Activated T-cell treated with anti-CD3 and anti-CD28 coated beads for 4 hours (primary cell): ENCODE measurements around the gene NIPSNAP2.
"Not testable (repeated sequence)": the region's sequence is repeated elsewhere in the genome, so short reads cannot be mapped to it uniquely, and the experiment has no call there.

Experiments
- DNase-seq: peaks from one replicate; pipeline ENCODE4 v3.0.0-alpha.2; 2020

The NIPSNAP2 gene

DNA sequence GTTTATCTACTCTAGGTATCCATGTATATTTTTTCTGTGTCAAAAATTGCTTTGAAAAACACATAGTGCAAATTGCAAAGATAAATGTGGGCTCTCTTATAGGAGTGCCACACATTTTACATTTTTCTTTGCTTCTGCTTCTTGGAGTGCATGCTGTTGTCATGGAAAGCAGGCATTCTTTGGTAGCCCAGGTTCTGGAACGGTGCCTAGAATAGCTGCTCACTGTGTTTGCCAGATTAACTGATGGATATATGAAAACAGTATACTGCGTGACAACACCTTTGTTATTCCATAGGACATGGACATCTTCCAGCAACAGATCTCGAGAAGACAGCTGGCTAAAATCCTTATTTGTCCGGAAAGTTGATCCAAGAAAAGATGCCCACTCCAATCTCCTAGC, 13.4 kb downstream of the NIPSNAP2 start:
- no peak for DNase-seq

DNA sequence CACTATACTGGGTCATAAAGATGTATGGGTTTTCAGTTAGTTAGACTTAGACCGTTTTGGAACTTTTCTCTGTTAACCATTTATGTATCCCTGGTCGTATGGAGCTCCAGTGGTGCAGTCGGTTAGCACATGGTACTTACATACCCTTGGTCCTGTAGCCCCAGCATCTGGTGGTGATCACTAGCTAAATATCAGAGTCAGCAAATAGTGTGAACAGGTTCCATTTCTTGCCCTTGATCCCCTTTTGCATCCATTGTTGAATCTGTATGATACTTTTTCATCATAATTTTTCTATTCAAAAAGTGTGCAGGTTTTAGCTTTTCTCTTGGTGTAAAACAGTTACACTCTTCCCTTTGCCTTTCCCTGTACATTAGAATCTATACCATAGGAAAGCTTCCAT, 15.9 kb downstream of the NIPSNAP2 start:
- no peak for DNase-seq

DNA sequence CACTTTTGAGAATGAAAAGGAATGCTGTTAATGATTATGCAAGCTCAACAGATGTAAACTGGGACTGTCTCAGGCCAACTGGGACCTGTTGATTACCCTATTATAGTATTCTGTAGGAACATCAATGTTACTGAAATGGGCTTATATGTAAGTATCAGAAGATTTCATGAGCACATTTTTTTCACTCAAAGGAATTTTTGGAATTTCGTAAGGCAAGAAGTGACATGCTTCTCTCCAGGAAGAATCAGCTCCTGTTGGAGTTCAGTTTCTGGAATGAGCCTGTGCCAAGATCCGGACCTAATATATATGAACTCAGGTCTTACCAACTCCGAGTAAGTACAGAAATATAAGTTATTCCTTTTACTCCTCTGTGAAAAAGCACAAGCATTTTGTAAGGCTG, 19.2 kb downstream of the NIPSNAP2 start:
- DNase-seq, result no peak

DNA sequence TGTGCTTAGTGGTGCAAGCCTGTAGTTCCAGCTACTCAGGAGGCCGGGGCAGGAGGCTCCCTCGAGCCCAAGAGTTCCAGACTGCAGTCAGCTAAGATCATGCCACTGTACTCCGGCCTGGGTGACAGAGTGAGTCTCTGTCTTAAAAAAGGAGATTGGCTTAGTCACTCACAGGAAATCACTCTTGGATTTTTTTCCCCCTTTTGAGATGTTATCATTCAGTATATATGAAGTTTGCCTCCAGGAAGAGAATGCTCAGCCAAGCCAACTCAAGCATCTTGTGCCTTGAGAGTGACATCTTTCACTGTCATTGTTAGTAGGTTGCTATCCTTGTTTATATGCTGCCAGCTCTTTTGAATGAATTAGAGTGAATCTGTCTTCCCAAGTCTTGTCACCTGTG, 28.0 kb downstream of the NIPSNAP2 start:
- DNase-seq, result no peak

DNA sequence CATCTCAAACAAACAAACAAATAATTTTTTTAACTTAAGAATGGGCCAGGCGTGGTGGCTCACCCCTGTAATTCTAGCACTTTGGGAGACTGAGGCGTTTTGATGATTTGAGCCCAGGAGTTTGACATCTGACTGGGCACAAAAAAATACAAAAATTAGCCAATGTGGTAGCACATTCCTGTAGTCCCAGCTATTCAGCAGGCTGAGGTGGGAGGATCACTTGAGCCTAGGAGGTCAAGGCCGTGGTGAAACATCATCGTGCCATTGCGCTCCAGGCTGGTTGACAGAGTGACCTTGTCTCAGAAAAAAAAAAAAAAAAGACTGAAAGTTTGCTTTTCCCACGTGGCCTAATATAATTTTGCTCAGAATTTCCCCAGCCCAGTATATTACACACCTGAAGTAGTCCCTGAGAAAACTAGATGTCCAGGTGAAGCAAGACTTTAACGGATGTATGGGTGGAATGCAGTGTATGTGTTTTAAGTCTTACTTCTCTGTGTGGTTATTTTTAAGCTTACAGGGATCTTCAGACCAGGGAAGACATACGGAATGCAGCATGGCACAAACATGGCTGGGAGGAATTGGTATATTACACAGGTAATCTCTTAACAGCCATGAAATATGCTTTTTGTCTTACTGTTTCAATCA, 32.6 kb downstream of the NIPSNAP2 start:
- DNase-seq, result no peak

DNA sequence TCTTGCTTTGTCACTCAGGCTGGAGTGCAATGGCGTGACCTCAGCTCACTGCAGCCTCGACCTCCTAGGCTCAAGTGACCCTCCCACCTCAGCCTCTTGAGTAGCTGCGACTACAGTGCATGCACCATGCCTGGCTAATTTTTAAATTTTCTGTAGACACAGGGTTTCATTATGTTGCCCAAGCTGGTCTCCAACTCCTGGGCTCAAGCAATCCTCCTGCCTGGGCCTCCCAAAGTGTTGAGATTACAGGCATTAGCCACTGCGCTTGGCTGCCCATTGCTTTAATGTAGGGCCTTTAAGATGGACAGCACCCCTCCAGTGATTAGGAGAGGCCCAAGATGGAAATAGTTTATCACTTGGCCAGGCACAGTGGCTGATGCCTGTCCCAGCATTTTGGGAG, 39.4 kb downstream of the NIPSNAP2 start:
- no peak for DNase-seq

DNA sequence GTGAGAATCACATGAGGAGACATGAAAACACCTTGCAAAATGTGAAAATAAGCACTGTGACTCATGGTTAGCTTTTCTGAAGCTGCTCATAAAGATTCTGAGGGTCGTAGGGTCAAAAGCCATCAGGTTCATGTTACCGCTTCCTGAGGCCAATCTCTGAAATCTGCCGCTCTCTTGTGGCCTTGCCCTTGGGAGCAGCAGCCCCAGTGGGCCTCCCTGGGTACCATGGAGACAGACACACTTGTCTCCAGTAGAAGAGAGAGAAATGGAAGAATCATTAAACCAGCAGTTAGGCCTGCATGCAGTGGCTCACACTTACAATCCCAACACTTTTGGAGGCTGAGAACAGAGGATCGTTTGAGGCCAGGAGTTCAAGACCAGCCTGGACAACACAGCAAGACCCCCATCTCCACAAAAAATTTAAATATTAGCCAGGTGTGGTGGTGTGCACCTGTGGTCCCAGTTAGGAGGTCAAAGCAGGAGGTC, 42.8 kb downstream of the NIPSNAP2 start:
- DNase-seq, result no peak

DNA sequence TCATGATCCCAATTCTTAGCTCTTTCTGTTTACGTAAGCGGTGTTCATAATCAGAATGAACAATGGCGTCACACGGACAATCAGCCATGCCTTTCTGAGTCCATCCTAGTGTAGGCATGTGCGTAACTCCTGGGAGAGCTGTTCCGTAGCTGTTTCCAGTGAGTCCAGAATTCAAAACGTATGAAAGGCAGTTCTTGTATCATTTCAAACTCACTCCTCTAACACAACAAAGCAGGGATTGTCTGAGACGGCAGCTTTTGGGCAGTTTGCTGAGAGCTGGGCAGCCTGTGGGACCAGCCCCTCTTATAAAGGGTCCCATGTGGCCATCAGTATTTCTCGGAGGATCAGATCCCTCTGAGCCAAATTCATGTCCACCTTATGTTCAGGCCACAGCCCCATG, 43.5 kb downstream of the NIPSNAP2 start:
- DNase-seq, result no peak

DNA sequence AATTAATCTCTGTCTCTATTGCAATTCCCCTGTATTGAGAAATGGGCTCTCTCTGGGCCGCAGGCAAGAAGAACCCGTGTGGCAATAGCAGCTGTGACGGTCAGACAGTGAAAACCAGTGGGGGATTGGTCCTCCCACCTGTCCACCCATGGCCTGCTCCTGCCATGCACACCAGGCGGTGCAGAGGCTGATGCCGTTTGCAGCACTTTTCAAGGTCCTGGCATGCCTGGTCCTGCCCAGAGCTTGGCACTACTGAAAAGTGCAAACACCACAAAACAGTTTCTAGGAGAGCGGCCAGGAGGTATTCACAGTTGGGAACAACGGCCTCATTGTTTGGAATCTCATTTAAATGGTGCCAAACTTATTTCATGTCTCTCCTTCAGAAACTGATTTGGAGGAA, 45.3 kb downstream of the NIPSNAP2 start:
- no peak for DNase-seq

DNA sequence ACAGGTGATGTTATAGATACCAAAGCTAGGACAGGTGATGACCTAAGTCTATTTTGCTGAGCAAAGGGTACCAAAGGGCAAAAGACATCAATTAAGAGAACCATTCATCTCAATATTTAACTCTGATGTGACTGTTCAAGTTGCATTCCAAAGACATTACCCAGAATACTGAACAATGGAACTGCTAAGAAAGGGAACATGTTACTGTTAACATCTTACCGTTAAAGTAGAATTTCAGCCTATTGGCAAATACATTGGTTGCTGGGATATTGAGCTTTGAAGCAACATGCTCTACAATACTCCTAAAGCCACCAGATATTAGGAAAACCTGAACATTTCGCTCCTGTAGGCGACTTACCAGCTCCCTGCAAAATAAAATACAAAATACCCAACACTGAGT, 52.6 kb downstream of the NIPSNAP2 start:
- DNase-seq, result not testable (repeated sequence)

DNA sequence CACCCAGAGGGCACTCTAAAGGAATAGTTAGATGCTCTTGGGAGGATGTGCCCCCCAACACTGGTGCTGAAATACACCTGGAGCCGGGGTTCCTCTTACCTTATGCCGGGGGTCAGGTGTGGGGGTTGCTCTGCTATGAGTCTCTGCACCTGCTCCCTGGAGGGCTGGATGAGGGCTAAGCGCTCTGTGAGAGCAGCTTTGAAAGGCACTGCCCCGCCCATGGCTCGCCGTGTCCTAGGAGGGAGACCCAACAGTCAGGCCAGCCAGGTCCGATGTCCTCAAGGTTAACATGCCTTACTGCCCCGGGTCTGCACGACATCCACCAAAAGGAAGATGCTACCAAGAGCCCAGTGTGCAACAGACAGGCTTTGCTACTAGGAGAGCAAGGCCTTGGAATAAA, 55.1 kb downstream of the NIPSNAP2 start:
- DNase-seq, result no peak

DNA sequence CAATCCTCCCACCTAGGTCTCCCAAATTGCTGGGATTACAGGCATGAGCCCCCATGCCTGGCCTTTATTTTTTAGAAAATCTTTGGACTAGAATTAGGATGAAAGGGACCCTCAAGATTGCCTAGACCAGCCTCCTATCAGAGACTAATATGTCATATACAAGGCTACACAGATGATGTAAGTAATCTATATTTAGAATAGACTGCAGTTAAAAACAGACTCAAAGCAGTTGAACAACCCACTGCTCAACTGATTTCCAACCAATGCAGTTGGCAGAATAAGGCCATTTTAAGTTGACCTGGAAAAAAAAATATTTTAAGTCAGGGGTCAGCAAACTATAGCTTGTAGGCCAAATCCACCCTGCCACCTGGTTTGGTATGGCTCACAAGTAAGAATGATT, 59.1 kb downstream of the NIPSNAP2 start:
- DNase-seq, result no peak

DNA sequence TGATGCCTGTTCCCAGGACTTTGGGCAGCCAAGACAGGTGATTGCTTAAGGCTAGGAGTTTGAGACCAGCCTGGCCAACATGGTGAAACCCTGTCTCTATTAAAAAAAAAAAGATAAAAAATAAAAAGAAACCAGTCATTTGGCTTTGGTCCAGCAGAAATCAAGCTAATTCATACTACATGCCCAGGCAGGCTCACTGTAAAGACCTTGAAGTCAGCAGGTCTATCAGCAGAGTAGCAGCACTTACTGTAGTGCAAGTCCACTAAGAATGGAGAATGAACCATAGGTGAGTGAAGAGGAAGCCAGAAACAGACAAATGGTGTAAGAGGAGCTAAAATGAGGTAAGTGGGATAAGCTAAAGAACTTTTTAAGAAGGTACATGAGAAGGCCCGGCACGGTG, 62.2 kb downstream of the NIPSNAP2 start:
- DNase-seq, result no peak

DNA sequence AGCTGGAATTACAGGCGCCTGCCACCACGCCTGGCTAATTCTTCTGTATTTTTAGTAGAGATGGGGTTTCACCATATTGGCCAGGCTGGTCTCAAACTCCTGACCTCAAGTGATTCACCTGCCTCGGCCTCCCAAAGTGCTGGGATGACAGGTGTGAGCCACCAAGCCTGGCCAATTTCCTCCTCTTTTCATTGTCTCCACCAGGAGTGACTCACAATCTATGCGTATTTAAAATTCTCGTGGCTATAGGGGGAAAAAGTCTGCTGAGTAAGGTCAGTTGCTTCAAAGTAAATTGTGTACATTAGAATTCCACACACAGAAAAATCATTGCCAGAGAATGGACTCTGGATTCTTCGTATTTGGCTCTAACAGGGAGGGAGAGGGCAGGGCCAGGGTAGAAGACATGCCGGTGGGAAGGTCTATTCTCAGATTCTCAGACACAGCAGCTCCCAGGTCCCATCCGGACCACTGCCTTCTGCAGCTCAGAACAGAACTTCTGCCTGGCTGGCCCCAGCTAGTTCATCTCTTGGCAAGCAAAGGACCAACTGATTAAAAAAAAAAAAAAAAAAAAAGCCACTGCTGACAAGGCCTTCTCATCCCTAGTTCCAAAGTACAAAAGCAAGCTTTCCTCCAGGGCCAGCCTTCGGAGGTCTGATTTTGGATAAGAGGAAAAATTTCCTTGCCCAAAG, 64.7 kb downstream of the NIPSNAP2 start:
- no peak for DNase-seq

DNA sequence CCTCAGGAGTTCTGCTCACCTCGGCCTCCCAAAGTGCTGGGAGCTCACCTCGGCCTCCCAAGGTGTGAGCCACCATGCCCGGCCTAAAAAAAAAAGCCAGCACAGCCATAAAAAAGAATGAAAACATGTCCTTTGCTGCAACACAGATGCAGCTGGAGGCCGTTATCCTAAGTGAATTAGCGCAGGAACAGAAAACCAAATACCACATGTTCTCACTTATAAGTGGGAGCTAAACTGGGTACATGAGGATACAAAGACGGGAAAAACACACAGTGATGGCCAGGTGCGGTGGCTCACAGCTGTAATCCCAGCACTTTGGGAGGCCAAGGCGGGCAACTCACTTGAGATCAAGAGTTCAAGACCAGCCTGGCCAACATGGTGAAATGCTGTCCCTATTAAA, 66.0 kb downstream of the NIPSNAP2 start:
- no peak for DNase-seq

DNA sequence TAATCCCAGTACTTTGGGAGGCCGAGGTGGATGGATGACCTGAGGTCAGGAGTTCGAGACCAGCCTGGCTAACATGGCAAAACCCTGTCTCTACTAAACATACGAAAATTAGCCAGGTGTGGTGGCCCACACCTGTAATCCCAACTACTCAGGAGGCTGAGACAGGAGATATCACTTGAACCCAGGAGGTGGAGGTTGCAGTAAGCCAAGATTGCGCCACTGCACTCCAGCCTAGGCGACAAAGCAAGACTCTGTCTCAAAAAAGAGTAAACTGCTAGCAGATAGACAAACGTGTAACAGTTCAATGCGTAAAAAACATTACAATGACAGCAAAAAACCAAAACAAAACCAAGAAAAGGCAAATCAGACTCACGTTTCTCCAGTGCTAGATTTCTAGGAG, 67.2 kb downstream of the NIPSNAP2 start:
- not testable (repeated sequence) for DNase-seq

DNA sequence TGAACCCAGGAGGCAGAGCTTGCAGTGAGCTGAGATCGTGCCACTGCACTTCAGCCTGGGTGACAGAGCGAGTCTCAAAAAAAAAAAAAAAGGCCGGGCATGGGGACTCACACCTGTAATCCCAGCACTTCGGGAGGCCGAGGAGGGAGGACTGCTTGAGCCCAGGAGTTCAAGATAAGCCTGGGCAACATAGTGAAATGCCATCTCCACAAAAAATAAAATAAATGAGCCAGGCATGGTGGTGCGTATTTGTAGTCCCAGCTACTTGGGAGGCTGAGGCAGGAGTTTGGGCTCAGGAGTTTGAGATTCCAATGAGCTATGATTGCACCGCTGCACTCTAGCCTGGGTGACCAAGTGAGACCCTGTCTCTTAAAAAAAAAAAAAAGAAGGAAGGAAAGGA, 68.2 kb downstream of the NIPSNAP2 start:
- DNase-seq, result not testable (repeated sequence)

DNA sequence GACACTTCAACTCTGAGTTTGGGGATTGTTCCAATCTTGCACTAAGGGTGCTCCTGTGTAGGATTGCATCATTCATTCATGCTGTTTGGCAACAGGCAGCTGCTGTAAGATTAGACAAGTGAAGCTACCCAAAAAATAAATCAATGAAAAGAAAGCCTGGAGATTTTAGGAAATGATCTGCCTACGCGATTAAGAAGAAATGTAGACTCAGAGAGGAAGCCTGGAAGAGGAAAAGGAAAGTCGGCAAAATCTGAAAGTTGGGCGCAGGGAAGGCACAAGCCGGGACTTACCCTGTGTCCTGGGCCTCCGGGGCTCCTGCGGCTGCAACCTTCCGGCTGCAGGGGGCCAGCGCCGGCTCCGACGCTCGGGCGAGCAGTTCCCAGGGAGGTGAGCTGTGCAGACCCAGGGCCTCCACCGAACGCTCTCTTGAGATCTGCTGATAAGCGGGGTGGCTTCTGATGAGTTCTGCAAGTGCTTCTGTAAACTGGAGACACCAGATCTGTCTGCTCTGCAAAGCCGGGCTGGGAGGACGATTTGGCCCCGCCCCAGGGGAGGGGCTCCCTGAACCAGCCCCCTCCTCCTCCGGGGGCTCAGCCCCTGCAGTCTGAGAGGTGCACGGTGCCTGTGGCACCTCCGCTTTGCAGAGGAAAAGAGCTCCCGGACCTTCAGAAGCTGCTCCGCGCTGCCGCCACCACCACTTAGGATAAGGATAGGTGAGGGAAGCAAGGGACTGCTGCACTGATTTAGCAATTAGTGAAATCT, 69.5 kb downstream of the NIPSNAP2 start:
- DNase-seq, result peak; percentile 61

DNA sequence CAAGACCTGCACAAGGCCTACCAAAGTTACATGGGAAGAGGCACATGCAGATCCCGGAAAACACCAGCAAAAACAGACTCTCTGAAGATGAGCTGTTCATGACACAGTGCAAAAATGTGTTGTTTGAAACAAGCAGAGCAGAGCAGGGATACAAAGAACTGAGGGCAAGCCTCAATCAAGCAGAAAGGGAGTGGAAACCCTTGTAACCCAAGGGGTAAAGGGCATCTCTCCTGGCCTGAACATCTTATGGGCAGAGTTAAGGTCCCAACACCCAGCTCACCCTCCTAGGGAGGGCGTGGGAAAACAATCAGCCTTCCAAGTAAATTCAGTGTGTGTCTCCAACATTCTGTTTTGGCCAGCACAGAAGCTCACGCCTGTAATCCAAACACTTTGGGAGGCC, 76.3 kb downstream of the NIPSNAP2 start:
- no peak for DNase-seq

DNA sequence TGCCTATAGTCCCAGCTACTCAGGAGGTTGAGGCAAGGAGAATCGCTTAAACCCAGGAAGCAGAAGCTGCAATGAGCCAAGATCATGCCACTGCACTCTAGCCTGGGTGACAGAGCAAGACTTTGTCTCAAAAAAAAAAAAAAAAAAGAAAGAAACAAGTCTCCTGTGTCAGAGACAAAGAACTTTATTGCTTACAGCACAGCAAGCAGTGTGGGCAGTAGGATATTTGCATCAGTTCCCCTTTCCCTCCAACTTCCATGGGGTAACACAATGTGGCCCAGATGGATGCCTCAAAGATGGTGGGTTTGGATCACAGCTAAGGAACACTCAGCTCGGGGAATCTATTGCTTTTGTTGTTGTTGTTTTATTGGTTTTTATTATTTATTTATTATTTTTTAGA, 81.4 kb downstream of the NIPSNAP2 start:
- DNase-seq, result not testable (repeated sequence)

DNA sequence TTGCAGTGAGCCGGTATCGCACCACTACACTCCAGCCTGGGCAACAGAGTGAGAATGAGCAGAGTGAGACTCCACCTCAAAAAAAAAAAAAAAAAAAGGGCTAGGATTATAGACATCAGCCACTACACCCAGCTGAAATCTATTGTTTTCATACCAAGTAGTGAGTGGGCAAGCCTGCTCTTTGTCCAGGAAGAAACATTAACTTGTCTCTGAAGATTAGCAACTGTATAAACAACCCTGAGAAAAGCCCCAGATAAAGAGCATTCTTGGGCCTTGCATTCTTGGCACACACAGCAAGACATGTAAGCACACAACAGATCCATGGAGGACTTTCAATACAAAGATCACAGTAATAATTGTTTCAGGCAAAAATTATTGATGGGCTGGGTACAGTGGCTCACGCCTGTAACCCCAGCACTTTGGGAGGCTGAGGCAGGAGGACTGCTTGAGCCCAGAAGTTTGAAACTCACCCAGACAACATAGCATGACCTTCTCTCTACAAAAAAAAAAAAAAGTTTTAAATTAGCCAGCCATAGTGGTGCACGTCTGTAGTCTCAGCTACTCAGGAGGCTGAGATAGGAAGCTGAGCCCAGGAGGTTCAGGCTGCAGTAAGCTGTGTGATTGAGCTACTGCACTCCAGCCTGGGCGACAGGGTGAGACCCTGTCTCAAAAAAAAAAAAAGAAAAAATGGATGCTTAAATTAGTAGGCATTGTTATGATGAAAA, 82.5 kb downstream of the NIPSNAP2 start:
- no peak for DNase-seq

DNA sequence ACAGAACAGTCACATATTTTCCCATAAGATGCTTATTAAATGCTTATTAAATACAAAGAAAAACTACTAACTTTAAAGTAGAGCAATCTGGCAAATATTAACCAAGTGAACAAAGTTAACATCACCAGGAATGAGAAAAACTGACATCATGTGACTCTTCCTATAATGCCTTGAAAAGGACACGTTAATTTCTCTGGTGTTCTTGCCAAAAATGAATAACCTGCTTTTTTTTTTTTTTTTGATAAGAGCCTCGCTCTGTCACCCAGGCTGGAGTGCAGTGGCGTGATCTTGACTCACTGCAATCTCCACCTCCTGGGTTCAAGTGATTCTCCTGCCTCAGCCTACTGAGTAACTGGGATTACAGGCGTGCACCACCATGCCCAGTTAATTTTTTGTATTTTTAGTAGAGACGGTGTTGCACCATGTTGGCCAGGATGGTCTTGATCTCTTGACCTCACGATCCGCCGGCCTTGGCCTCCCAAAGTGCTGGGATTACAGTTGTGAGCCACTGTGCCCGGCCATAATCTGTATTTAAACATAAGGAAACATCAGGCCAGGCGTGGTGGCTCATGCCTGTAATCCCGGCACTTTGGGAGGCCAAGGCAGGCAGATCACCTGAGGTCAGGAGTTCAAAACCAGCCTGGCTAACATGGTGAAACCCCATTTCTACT, 83.2 kb downstream of the NIPSNAP2 start:
- not testable (repeated sequence) for DNase-seq

DNA sequence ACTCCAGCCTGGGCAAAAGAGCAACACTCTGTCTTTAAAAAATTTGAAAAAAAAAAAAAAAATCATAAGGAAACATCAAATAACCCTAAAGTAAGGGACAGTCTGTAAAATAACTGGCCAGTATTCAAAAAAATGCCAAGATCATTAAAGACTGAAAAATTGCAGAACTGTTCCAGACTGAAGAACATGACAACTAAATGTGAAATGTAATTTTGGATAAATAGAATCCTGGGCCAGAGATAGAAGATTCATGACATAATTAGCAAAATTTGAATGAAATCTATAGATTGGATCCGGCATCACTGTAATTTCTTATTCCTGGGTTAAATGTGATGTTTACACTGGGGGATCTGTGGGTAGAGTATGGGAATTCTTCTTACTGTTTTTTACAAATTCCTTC, 83.9 kb downstream of the NIPSNAP2 start:
- DNase-seq, result no peak
